GM18505 (cell line): ENCODE measurements around the gene FKBP2.

Experiments
- ATAC-seq: cut with Tn5 transposase; IDR thresholded peaks from one replicate; pipeline ENCODE4 v1.9.1; 2021; ENCODE audit not compliant: unreplicated experiment
- POLR2A ChIP-seq: IDR thresholded peaks from 4 replicates; pipeline ENCODE4 v1.6.1; 2011; ENCODE audit warnings: borderline replicate concordance; ENCODE audit not compliant: insufficient read depth, insufficient read length; ENCODE audit errors: extremely low read depth

FKBP2 gene

DNA sequence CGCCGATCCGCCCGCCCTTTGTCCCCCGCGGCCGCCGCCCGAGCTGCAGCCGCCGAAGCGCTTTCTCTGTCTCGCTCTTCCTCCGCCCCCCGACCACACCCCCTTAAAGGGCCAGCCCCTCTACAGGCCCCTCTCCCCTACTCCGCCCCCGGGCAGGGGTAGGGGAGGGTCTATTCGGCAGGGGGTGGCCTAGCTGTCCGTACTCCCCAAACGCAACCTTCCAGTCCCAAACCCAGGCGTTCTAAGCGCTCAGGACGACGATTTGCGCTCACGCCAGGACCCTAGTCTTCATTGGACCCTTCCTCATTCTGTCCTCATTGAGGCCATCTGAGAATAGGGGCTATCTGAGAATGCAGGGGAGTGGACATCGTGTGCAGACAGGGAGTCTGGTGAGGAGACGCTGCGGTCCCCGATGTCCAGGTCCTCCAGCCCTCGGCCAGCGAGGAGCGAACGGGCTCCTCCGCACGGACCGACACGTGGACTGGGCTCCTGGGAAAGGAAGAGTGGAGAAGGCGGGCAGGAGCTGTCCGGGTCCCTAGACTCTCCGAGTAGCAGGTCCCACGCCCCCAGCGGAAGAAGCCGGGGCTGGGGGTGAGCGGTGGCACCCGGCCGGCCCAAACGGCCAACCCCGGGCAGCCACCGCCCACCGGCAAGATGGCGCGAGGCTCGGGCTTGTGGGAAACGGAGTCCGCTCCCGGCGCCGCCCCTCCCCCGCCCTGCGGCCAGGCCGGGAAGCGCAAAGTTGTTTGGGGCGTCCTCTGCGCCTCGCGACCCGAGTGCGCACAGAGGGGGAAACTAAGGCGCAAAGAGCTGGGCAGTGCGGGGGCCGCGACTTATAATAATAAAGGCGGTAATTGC is 6.2 kb downstream of the FKBP2 start, which contains the start of gene PPP1R14B:
PPP1R14B (minus strand) TSS at position 73 of the 858 bp plus-strand sequence. CDS start 270 bp downstream, outside the sequence.
- ATAC-seq, result no peak
- TF ChIP-seq POLR2A, result no peak

DNA sequence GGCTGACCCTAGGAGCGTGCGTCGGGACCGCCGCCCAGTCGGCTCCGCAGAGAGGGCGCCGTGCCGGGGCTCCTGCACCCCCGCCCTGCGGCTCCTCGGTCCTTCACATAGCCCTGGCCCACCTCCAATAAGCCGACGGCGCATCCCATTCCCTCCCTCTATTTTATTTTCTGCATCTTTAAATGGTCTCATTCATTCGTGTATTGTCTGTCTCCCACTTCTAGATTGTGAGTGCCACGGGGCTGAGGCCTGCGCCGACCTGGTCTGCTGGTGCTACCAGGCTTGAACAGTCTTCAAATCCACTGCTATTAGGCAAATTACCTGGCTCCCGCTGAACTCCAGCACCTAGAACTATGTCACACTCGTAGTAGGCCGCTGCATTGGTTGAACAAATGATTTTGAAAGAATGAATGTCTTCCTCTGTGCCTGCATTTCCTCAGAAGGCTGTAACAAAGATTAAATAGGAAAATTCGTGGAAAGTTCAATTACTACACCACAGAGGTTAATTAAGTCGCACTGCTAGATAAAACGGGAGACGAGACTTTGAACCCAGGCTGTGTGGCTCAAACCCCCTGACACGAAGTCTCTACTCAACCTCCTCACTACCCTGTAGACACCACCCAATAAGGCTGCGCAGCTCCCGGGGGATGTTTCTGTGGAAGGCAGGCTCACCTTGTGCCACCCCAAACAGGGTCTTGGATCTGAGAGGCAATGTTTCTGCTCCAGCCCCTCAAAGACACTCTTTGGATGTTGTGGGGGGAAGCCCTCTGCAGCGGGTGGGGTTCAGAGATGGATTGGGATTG is 7.0 kb downstream of the FKBP2 start:
- no peak for ATAC-seq
- no peak for TF ChIP-seq POLR2A

DNA sequence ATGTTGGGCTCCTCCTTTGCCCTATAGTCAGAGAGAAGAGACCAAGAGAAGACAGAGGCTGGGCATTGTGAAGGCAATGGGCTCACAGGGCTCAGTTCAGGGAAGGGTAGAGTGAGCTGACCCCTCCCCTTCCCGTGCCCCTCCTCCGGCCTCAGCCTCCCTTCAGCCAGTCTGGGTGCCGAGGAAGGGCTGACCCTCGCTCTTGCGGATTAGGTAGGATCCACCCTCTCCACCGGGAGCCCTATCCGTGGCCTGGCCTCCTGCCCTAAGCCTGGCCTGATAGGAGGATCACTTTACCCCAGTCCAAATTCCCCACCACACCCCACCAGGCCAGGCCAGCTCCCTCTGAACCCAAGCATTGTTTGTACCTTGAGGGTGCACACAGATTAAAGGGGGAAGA is 7.7 kb downstream of the FKBP2 start:
- no peak for ATAC-seq
- no peak for TF ChIP-seq POLR2A

DNA sequence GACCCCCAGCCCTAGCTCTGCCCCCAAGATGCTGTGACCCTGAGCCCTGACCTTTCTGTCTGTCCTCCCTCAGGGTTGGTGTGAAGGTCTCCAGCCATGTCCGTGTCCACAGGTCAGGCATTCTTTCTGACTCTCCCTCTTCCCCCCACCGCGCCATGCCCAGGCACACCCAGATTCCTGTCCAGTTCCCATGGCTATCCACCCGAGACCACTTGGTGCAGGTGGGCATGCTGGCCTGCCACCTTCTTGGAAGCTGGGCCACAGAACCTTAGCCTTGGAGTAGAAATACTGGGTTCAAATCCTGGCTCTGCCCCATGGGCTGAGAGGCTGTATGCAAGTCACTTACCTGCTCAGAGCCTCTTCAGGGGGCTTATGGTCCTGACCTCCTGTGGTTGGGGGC is 8.1 kb downstream of the FKBP2 start:
- no peak for ATAC-seq
- TF ChIP-seq POLR2A, result no peak

DNA sequence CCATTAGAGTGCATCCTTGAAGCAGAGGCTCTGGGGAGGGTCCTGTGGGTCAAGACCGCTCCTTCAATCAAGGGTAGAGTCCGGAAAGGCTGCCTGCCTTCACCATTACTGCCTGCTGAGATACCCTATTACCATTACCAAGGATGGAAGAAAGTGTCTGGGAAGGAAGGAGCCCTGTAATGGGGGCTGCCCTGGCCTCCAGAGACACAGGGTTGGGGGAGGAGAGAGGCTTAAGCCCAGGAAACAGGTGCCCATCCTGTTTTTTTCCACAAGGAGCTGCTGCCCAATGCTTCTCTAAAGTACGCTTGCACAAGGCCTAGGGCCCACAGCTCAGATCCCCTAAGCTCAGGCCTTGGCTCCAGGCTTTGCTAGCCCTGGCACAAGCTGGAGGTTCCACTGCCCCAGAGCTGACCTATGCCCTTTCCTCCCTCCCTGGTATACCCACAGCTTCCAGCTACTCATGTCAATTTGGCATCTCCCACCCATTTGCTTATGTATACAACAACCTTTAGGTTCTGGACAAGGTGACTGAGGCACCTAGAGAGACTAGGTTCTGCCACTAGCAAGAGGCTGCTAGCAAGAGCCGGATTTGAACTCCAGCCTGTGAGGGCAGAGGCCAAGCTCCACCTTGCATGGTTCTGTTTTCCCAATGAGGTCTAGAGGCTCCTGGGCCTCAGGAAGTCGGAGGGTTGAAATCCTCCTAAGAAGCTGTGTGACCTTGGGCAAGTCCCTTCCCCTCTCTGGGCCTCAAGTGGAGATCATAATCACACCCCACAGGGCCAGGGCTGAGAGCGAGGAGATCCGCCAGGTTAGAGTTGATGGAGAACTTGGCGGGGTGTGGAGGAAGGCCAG is 8.9 kb downstream of the FKBP2 start:
- ATAC-seq, result no peak
- no peak for TF ChIP-seq POLR2A

DNA sequence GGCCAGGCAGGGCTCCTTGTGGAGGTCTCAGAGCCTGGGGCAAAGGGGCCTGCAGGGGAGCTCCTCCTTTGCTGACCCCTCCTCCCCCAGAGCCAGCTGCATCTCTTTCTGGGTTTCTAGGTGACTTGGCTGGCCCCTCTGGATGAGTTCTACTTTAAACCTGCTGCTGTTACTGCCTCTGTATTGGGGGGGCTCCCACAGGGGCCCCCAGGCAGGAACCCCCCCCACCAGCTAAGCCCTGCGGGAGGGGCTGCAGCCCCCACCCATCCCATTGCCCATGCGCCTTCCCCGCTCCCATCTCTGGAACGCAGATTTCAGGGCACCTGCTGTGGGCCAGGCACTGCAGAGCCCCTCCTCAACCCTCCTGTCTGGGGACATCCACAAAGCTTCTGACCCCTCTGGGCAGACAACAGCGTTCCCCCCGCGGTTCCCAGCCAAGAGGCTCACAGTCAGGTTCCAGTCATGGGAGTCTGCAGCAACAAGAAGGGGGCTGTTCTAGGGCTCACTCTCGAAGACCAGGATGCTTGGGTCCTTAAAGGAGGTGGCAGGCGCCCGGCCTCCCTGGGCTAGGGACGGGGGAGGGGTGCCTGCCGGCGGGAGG is 9.6 kb downstream of the FKBP2 start:
- no peak for ATAC-seq
- no peak for TF ChIP-seq POLR2A

DNA sequence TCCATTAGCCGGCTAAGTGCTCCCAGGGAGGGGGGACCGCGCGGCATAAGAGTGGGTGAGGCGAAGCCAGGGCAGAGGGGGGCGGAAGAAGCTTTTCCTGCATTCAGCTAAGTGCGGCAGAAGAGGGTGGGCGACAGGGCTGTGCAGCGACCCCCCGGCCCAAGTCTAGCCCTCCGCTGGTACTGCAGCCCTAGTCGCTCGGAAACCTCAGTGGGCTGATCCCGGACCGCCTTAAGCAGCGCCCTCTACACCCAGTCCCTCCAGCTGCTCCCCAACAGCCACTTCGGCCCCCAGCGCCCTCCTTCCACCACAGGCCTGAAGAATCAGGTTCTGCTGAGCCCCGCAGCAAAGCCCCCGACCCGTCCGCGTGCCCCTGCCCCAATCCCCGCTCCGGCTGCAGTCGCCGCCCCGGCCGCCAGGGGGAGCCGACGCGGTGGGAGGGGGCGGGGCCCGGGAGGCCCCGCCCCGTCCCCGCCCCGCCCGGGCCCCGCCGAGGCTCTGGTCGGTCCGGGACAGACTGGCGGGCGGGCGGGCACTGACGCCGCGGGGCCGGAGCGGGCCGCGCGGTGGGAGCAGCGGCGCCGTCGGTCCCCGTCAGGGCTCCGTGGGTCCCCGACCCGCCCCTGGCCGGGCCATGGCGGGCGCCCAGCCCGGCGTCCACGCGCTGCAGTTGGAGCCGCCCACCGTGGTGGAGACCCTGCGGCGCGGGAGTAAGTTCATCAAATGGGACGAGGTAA is 10.3 kb downstream of the FKBP2 start, which contains the start of gene PLCB3:
PLCB3 (plus strand) TSS at position 515 of the 737 bp plus-strand sequence; CDS start at position 635, 120 bp downstream.
- peak; percentile 38 for ATAC-seq
- TF ChIP-seq POLR2A, result peak; percentile 46

DNA sequence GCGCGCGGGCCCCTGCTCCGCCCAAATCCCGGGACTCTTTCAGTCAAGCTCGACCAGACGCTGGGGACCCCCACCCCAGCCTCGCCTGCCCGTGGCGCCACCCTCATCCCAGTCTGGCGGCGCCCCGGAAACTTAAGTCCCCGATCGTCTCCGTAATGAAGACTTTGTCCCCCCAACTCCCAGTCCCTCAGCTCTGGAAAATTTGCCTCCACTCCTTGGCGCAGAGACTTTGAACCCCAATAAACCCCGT is 10.8 kb downstream of the FKBP2 start:
- ATAC-seq, result peak; percentile 11
- no peak for TF ChIP-seq POLR2A

DNA sequence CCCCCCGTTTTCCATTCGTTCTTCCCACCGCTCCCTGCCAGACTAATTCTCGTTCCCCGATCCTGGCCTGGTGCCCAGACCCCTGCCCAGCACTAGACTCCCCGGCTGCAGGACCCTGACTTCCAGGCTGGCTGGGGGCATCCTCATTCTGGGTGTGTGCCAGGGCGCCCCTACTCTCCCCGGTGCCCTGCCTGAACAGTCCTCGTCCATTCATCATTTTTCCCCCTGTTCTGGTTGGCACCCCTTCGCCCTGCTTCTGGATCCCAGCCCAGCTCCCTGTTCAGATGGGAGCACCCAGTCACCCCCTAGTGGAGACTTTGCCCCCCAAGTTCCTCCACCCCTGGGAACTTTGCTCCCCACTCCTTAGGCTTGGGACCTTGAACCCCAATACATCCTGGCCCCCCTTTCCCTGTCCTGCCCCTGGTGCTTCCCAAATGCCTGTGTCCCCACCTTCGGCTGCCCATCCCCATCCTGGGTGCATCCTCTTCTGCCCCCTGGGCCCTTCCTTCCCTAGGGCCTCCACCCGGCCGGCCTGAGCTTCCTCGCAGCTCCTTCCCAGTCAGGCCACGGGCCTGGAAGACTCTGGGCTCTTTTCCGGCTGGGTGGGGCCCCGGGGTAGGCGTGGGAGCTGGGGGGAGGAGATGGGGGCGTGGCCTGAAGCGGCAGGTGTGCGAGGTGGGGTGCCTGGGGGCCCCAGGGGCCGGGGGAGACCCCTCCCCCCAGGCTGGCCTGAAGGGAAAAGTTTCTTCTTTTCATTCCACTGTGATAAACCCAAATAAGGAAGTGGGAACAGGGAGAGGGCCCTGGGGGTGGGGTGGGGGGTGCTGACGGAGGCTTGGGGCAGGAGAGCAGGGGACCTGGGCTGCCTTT is 11.3 kb downstream of the FKBP2 start:
- no peak for TF ChIP-seq POLR2A
- no peak for ATAC-seq

DNA sequence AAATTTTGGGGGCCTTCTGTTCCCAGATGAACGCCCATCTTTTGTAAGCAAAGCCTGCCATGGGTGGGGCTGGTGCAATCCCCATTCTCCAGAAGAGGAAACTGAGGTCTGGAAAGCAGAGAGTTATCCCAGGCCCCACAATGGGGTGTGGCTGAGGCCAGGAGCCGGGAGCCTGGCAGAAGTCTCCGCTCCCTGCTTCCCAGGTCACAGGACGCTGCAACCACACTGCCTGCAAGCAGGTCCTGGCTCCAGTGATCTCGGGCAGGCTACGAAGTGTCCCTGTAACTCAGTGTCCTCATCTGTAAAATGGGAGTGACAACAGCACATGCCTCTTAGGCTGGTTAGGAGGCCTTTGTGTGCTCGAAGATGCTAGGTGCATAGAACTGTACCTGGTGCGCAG is 12.1 kb downstream of the FKBP2 start:
- TF ChIP-seq POLR2A, result no peak
- no peak for ATAC-seq

DNA sequence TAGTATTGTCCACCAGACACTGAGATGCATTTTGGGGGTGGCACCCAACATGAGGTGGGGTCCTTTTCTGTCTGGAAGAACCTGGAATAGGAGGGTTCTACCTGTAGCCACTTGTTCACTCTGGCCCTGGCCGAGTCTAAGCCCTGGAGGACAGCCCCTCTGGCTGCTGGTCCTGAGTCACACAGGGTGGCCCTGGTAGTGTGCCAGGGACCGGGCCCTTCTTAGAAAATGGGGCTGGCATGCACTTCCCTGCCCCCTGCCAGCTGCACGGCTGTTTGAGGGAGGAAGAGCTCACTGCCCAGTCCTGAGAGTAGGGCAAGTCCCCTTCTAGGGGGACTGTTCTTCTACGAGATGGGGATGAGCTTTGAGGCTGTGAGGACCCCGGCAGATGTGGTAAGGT is 12.6 kb downstream of the FKBP2 start:
- ATAC-seq, result no peak
- TF ChIP-seq POLR2A, result no peak
